ENCODE data around the gene THOP1. TPM values are rescaled to one million over a fixed set of nuclear protein-coding genes. Genes with fewer than 3 reads are reported as not detected.
"Not testable (repeated sequence)": the region's sequence is repeated elsewhere in the genome, so short reads cannot be mapped to it uniquely, and the experiment has no call there.

The THOP1 gene
- total RNA-seq, 4 donors from 2014 or later: 24.3 to 142 (median 49.5) TPM

GRCh38 chr19:2814426-2814825 lies 29.1 kb downstream of the THOP1 start:
- H3K27ac ChIP-seq: no peak overlapping the region

GRCh38 chr19:2815191-2815614 lies 29.9 kb downstream of the THOP1 start:
- TF ChIP-seq POLR2A (IDR thresholded peaks at IDR 0.05) (no peak), CTCF (IDR thresholded peaks at IDR 0.05) (no peak)
- no peaks in the 10 kb centered on the region for H3K9me3 ChIP-seq
- DNase-seq: peak in 1 of 3 donors; percentile 42
- peaks cover 0 to 5% (median 0%) of the 10 kb centered on the region in 3 donors for H3K36me3 ChIP-seq
- peaks cover 0 to 21% (median 4%) of the 10 kb centered on the region in 4 donors for H3K4me1 ChIP-seq
- no peak overlapping the region for H3K27ac ChIP-seq
- H3K4me3 ChIP-seq: no peak overlapping the region
- no peaks in the 10 kb centered on the region for H3K27me3 ChIP-seq

More at GRCh38 chr19:2814426-2814825, 29.1 kb downstream of the THOP1 start:
- Histone ChIP-seq H3K36me3 (peaks cover 0 to 9% (median 0%) of the 10 kb centered on the region in 3 donors), H3K27me3 (no peaks in the 10 kb centered on the region), H3K4me3 (no peak overlapping the region), H3K9me3 (no peaks in the 10 kb centered on the region), H3K4me1 (peaks cover 0 to 20% (median 2%) of the 10 kb centered on the region in 4 donors)
- TF ChIP-seq CTCF (IDR thresholded peaks at IDR 0.05) (no peak), POLR2A (IDR thresholded peaks at IDR 0.05) (no peak)
- peak in 1 of 3 donors; percentile 36 for DNase-seq

GRCh38 chr19:2815923-2816322 lies 30.6 kb downstream of the THOP1 start:
- Histone ChIP-seq H3K27ac (no peak overlapping the region), H3K9me3 (no peaks in the 10 kb centered on the region), H3K4me3 (no peak overlapping the region), H3K36me3 (peaks cover 0 to 5% (median 0%) of the 10 kb centered on the region in 3 donors), H3K27me3 (no peaks in the 10 kb centered on the region), H3K4me1 (peaks cover 0 to 24% (median 4%) of the 10 kb centered on the region in 4 donors)
- DNase-seq: no peak
- TF ChIP-seq CTCF (IDR thresholded peaks at IDR 0.05) (no peak), POLR2A (IDR thresholded peaks at IDR 0.05) (no peak)

GRCh38 chr19:2816641-2817040 lies 31.3 kb downstream of the THOP1 start:
- no peak overlapping the region for H3K27ac ChIP-seq
- peaks cover 0 to 5% (median 0%) of the 10 kb centered on the region in 3 donors for H3K36me3 ChIP-seq
- no peak for DNase-seq
- H3K4me1 ChIP-seq: peaks cover 0 to 22% (median 3%) of the 10 kb centered on the region in 4 donors
- H3K4me3 ChIP-seq: no peak overlapping the region
- H3K9me3 ChIP-seq: no peaks in the 10 kb centered on the region
- H3K27me3 ChIP-seq: no peaks in the 10 kb centered on the region
- TF ChIP-seq POLR2A (IDR thresholded peaks at IDR 0.05): no peak
- no peak for TF ChIP-seq CTCF (IDR thresholded peaks at IDR 0.05)

- H3K9me3 ChIP-seq, H3K4me3 ChIP-seq, H3K27me3 ChIP-seq, H3K36me3 ChIP-seq: not testable (repeated sequence)
- H3K4me1 ChIP-seq: peaks cover 0 to 15% (median 3%) of the 10 kb centered on the region in 4 donors
- peak overlapping the region in 1 of 4 donors; percentile 30 for H3K27ac ChIP-seq
- DNase-seq: peak in 1 of 3 donors; percentile 38
These were observed 32.0 kb downstream of the THOP1 start for GRCh38 chr19:2817237-2817829.

GRCh38 chr19:2819540-2820111 lies 34.3 kb downstream of the THOP1 start, which contains the start of gene ZNF554:
Gene ZNF554 (plus strand): TSS chr19:2819868. CDS start chr19:2820072, 204 bp downstream.
- Histone ChIP-seq H3K4me3 (peak within 1 kb of the TSS; percentile 69 to 98 (median 95)), H3K27me3 (no peaks in the 10 kb centered on the region), H3K36me3 (peaks cover 0 to 6% (median 0%) of the 10 kb centered on the region in 3 donors), H3K27ac (peak within 1 kb of the TSS; percentile 28 to 83 (median 55)), H3K9me3 (no peaks in the 10 kb centered on the region), H3K4me1 (peaks cover 0 to 8% (median 3%) of the 10 kb centered on the region in 4 donors)
- peak; percentile 96 to 99 (median 98) for DNase-seq
- TF ChIP-seq POLR2A (IDR thresholded peaks at IDR 0.05): peak; percentile 27
- peak; percentile 96 to 100 (median 98) for TF ChIP-seq CTCF (IDR thresholded peaks at IDR 0.05)
